ENCODE data around the gene CCNJL. TPM values are rescaled to one million over a fixed set of nuclear protein-coding genes. Genes with fewer than 3 reads are reported as not detected.
"Not testable (repeated sequence)": the region's sequence is repeated elsewhere in the genome, so short reads cannot be mapped to it uniquely, and the experiment has no call there.

The CCNJL gene
- total RNA-seq, 1 donor = 0.86 TPM

- DNase-seq (ENCODE audit: low read depth) = no peak
- no peak for TF ChIP-seq CTCF (IDR thresholded peaks at IDR 0.05; ENCODE audit: insufficient read depth, low read depth, low read length)
Measured at GRCh38 chr5:160251406-160252155, 60.8 kb downstream of the CCNJL start.

GRCh38 chr5:160250826-160251225, 61.5 kb downstream of the CCNJL start:
- no peak overlapping the region for H3K4me3 ChIP-seq (ENCODE audit: low read depth, low read length)
- DNase-seq (ENCODE audit: low read depth) = no peak
- no peak for TF ChIP-seq CTCF (IDR thresholded peaks at IDR 0.05; ENCODE audit: insufficient read depth, low read depth, low read length)

More at GRCh38 chr5:160251406-160252155, 60.8 kb downstream of the CCNJL start:
- no peak overlapping the region for H3K4me3 ChIP-seq (ENCODE audit: low read depth, low read length)

DNA sequence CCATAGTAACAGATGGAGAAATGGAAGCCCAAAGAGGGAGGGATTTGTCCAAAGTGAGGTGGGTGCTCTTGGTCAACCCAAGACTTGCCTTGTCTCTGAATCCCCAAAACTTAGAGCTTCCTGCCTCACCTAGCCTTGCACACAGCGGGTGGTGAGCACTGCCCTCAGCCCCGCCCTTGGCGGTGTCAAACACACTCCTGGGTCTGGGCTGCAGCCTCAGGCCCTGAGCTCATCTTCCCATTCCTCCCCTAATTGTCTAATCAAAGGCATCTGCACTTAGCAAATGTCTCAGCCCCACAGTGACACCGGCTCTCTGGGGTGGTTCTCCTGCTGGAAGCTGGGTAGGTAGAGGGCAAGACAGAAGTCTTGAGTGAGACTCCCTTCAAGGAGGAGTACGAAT, 62.1 kb downstream of the CCNJL start:
- no peak overlapping the region for H3K4me3 ChIP-seq (ENCODE audit: low read depth, low read length)
- DNase-seq (ENCODE audit: low read depth) = no peak
- TF ChIP-seq CTCF (IDR thresholded peaks at IDR 0.05; ENCODE audit: insufficient read depth, low read depth, low read length) = no peak

- not testable (repeated sequence) for H3K4me3 ChIP-seq (ENCODE audit: low read depth, low read length); DNase-seq (ENCODE audit: low read depth)
Measured at GRCh38 chr5:160249570-160249969, 62.8 kb downstream of the CCNJL start.

DNA sequence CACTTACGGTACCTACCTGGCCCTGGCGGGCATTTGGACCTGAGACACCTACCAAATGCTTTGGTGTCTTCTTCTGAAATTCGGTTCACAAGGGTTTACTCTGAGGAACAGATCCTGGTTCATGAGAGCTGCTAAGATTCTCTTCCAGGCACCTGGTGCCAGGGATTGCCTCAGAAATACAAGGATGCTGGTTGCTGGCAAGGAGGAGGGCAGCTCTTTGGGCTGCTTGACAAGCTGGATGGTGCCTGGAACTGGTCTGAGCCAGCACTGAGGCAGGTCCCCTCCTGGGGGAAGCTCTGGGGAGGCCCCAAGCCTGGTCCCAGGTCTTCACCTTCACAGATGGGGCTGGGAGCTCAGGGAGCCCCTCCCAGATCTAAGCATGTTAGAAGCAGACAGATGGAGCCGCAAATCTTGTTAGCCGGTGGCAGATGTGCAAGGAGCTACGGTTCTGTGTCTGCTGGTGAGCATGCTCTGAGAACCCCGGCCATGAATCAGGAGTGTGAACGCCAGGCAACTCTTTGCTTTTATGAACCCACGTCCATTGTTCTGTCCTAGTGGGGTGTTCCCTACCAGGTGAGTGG, 66.8 kb downstream of the CCNJL start:
- H3K4me3 ChIP-seq (ENCODE audit: low read depth, low read length) = no peak overlapping the region
- no peak for DNase-seq (ENCODE audit: low read depth)
- no peak for TF ChIP-seq CTCF (IDR thresholded peaks at IDR 0.05; ENCODE audit: insufficient read depth, low read depth, low read length)

DNA sequence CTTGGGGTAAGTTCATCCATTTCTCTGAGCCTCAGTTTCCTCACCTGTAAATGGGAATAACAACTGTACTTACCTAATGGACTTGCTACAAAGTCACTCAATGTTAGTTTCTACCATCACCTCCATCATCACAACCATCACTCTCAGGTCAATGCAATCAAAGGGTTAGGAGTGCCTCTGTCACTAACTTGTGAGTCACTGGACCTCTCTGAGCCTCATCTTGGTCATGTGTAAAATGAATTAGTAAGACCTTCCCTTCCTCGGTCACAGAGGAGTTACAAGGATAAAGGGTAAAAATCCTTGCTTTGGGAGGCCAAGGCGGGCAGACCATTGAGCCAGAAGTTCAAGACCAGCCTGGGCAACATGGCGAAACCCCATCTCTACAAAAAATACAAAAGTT, 70.2 kb downstream of the CCNJL start:
- H3K4me3 ChIP-seq (ENCODE audit: low read depth, low read length) = no peak overlapping the region
- no peak for TF ChIP-seq CTCF (IDR thresholded peaks at IDR 0.05; ENCODE audit: insufficient read depth, low read depth, low read length)
- no peak for DNase-seq (ENCODE audit: low read depth)

- DNase-seq (ENCODE audit: low read depth) = no peak
- no peak for TF ChIP-seq CTCF (IDR thresholded peaks at IDR 0.05; ENCODE audit: insufficient read depth, low read depth, low read length)
- H3K4me3 ChIP-seq (ENCODE audit: low read depth, low read length) = no peak overlapping the region
Measured at GRCh38 chr5:160240350-160240749, 72.0 kb downstream of the CCNJL start.
